GM18526 (cell line): Measurements from ENCODE around the gene GPC1.

ENCODE experiments used
- POLR2A ChIP-seq: IDR thresholded peaks from 3 replicates; pipeline ENCODE4 v1.6.1; 2011; ENCODE audit not compliant: insufficient read length; ENCODE audit errors: extremely low read depth

Gene GPC1

GRCh38 chr2:240395448-240395847 is 40.0 kb upstream of the GPC1 start:
- no peak for TF ChIP-seq POLR2A

GRCh38 chr2:240395896-240396622 is 39.4 kb upstream of the GPC1 start:
- no peak for TF ChIP-seq POLR2A

GRCh38 chr2:240396623-240397541 is 38.6 kb upstream of the GPC1 start:
- no peak for TF ChIP-seq POLR2A

DNA sequence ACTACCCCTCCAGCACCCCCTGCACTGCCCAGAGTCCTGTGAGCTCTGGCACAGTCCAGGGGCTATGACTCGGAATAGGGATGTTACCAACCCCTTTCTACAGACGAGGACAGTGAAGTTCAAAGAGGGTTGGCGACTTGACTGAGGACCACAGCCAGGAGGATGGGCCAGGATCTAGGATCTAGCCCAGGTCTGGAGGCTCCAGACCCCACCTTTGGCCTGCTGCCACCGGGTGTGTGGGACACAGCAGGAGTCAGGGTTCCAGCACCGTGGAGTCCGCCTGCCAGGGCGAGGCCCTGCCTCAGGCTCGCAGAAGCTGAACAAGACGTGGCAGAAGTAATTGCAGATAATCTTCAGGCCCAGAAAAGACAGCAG is 37.9 kb upstream of the GPC1 start:
- no peak for TF ChIP-seq POLR2A

DNA sequence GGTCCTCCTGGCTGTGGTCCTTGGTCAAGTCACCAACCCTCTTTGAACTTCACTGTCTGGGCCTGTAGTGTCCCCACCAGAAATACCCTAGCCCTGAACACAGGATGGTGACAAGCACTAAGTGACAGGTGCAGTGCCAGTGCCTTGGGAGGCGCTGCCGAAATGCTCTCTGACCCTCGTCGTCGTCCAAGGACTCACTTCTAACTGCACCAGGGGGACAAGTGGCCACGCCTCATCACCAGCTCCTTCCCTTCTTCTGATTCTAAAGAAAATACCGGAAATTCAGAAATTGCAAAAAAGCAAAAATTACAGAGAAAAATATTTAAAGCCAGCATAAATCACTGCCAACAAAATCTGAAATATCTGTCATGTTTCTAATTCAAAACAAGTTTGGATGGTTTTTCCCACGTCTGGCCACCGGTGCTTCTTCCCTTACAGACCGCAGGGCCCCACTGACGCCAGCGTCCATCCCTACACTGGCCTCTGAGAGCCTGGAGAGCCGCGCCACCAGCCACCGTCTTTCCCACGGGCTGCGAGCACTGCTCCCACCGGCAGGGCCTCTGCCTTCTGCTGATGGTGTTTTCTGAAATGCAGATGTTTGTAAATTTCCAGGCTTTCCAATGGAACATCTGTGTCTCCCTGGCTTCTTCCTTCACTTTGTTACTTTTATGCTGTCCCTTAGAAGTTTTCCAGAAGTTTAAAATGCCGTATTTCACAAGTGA is 37.4 kb upstream of the GPC1 start:
- no peak for TF ChIP-seq POLR2A

GRCh38 chr2:240398661-240399267 is 36.7 kb upstream of the GPC1 start:
- TF ChIP-seq POLR2A = no peak

DNA sequence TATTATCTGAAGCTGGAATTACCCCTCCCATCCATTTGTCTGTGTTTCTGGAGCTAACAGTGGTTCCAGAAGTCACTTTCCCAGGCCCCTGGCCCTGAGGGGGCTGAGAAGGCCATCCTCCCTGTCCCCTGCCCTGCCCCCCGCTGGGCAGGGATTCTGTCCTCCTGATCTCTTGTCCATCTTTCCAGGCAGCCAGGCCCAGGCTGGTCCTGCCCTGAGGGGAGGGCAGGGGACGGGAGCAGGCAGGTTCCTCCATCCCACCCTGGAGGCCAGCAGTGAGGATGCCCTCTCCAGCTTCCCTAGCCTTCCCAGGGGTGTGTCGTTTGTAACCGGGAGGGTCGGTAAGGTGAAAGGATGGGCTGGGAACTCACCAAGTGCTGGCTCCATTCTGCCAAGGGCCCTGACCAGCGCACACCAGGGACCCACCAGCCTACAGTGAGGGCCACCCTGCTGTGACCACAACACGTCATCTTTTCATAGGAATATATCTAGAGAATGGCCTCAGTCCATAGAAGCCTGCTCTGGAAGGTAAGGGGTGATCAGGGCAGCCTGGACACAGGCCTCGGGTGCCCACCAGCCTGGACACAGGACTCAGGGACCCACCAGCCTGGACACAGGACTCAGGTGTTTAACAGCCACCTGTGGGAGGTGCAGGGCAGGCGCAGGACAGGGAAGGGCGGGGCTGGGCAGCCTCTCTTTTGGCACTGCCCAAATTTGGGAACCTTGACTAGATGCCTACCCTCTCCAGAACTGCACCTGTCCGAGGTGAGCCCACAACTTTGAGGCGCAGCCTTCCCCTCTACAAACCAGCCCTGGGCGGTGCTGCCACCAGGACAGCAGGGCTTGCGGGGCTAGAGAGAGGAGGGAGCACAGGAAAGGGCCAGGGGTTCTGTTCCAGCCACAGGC is 35.8 kb upstream of the GPC1 start:
- TF ChIP-seq POLR2A = no peak

DNA sequence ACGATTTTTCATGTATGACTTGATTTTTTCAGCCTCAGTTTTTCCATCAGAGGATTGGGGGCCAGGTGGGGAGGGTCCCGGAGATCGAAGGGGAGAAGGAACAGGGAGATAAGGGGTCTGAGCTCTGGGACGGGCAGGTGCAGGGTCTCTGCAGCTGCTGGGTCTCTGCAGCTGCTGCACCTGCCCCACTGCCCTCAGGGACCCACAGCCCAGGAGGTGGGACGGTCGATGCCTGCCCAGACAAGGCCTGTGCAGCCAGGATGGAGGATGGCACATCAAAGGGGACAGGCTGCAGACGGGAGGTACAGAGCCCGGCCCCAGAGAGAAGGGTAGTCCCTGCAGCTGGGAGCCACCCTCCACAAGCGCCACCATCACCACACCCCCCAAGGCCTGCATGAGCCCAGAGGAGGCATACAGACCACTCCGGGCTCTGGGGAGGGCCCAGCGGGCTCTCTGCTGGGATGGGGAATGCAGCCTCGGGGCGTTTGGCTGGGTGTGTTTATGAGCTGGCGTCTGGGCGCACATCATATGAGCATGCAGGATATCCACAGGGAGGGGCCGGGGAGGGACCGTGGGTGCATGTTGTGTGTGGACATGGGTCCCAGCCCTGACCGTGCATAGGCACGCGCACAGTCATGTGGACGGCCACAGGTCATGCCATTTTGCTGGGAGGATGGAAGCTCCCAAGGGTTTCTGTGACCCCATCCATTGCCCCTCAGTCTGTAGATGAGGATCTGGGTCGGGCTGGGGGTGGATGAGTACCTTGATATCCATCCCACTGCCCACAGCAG is 34.9 kb upstream of the GPC1 start:
- no peak for TF ChIP-seq POLR2A

DNA sequence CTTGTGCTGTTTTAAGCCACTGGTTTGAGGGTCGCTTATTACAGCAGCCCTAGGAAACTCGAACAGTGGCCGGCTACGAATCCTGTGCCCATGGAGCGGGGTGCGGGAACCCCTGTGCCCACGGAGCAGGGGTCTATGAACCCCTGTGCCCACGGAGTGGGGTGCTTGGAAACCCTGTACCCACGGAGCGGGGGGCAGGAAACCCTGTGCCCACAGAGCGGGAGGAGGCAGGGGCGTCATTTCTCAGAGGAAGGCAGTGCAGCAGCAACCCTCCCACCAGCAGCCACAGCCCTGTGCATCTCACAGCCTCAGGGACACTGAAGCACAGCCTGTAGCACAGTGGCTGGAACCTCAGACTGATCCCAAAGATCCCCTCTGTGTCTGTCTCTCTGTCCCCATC is 34.2 kb upstream of the GPC1 start:
- TF ChIP-seq POLR2A = no peak

GRCh38 chr2:240401781-240402551 is 33.5 kb upstream of the GPC1 start:
- no peak for TF ChIP-seq POLR2A

- TF ChIP-seq POLR2A = no peak
These were observed 32.7 kb upstream of the GPC1 start for GRCh38 chr2:240402566-240403272.

GRCh38 chr2:240403396-240404104 is 31.9 kb upstream of the GPC1 start:
- TF ChIP-seq POLR2A = no peak
